ENCODE results near the gene SPART.

Gene SPART

GRCh38 chr13:36353001-36353400 is 6.8 kb upstream of the SPART start:
- no peaks in the 10 kb centered on the region for H3K9me3 ChIP-seq (ENCODE audit: insufficient read depth, low read depth, low read length)
- H3K36me3 ChIP-seq (ENCODE audit: insufficient read depth, low read depth, low read length), result no peaks in the 10 kb centered on the region
- no peak overlapping the region for H3K9ac ChIP-seq (ENCODE audit: low read depth, low read length)
- no peaks in the 10 kb centered on the region for H3K4me1 ChIP-seq (ENCODE audit: insufficient read depth, low read length)
- H3K27me3 ChIP-seq (ENCODE audit: insufficient read depth, low read length), result peaks cover 30% of the 10 kb centered on the region
- H3K27ac ChIP-seq (ENCODE audit: low read length), result no peak overlapping the region
- no peak overlapping the region for H3K4me3 ChIP-seq (ENCODE audit: low read length)

GRCh38 chr13:36352350-36352749 is 6.2 kb upstream of the SPART start:
- Histone ChIP-seq H3K9ac (ENCODE audit: low read depth, low read length) (no peak overlapping the region), H3K27ac (ENCODE audit: low read length) (no peak overlapping the region), H3K36me3 (ENCODE audit: insufficient read depth, low read depth, low read length) (no peaks in the 10 kb centered on the region), H3K27me3 (ENCODE audit: insufficient read depth, low read length) (peaks cover 25% of the 10 kb centered on the region), H3K9me3 (ENCODE audit: insufficient read depth, low read depth, low read length) (no peaks in the 10 kb centered on the region), H3K4me3 (ENCODE audit: low read length) (no peak overlapping the region), H3K4me1 (ENCODE audit: insufficient read depth, low read length) (no peaks in the 10 kb centered on the region)

- Histone ChIP-seq H3K9me3 (ENCODE audit: insufficient read depth, low read depth, low read length) (no peaks in the 10 kb centered on the region), H3K9ac (ENCODE audit: low read depth, low read length) (no peak overlapping the region), H3K27ac (ENCODE audit: low read length) (no peak overlapping the region), H3K27me3 (ENCODE audit: insufficient read depth, low read length) (peaks cover 20% of the 10 kb centered on the region), H3K36me3 (ENCODE audit: insufficient read depth, low read depth, low read length) (no peaks in the 10 kb centered on the region), H3K4me1 (ENCODE audit: insufficient read depth, low read length) (peaks cover 7% of the 10 kb centered on the region), H3K4me3 (ENCODE audit: low read length) (no peak overlapping the region)
Measured at GRCh38 chr13:36347531-36348210, 1.5 kb upstream of the SPART start.

- Histone ChIP-seq H3K4me3 (ENCODE audit: low read length) (peak overlapping the region; percentile 82), H3K27ac (ENCODE audit: low read length) (no peak overlapping the region), H3K9ac (ENCODE audit: low read depth, low read length) (peak overlapping the region; percentile 78), H3K9me3 (ENCODE audit: insufficient read depth, low read depth, low read length) (no peaks in the 10 kb centered on the region), H3K27me3 (ENCODE audit: insufficient read depth, low read length) (peaks cover 20% of the 10 kb centered on the region), H3K36me3 (ENCODE audit: insufficient read depth, low read depth, low read length) (no peaks in the 10 kb centered on the region), H3K4me1 (ENCODE audit: insufficient read depth, low read length) (peaks cover 11% of the 10 kb centered on the region)
Measured at GRCh38 chr13:36345438-36346221, 564 bp downstream of the SPART start.

GRCh38 chr13:36344886-36345437 is 1.2 kb downstream of the SPART start:
- Histone ChIP-seq H3K36me3 (ENCODE audit: insufficient read depth, low read depth, low read length) (no peaks in the 10 kb centered on the region), H3K27me3 (ENCODE audit: insufficient read depth, low read length) (peaks cover 20% of the 10 kb centered on the region), H3K9ac (ENCODE audit: low read depth, low read length) (peak overlapping the region; percentile 78), H3K4me1 (ENCODE audit: insufficient read depth, low read length) (peaks cover 11% of the 10 kb centered on the region), H3K9me3 (ENCODE audit: insufficient read depth, low read depth, low read length) (no peaks in the 10 kb centered on the region), H3K27ac (ENCODE audit: low read length) (no peak overlapping the region), H3K4me3 (ENCODE audit: low read length) (peak overlapping the region; percentile 82)

GRCh38 chr13:36344173-36344572 is 2.0 kb downstream of the SPART start:
- H3K27ac ChIP-seq (ENCODE audit: low read length), result no peak overlapping the region
- no peaks in the 10 kb centered on the region for H3K9me3 ChIP-seq (ENCODE audit: insufficient read depth, low read depth, low read length)
- no peaks in the 10 kb centered on the region for H3K36me3 ChIP-seq (ENCODE audit: insufficient read depth, low read depth, low read length)
- no peak overlapping the region for H3K9ac ChIP-seq (ENCODE audit: low read depth, low read length)
- H3K27me3 ChIP-seq (ENCODE audit: insufficient read depth, low read length), result peaks cover 20% of the 10 kb centered on the region
- peaks cover 11% of the 10 kb centered on the region for H3K4me1 ChIP-seq (ENCODE audit: insufficient read depth, low read length)
- H3K4me3 ChIP-seq (ENCODE audit: low read length), result peak overlapping the region; percentile 82; the same call in 1 of the 2 replicates

GRCh38 chr13:36343766-36344165 is 2.4 kb downstream of the SPART start:
- H3K36me3 ChIP-seq (ENCODE audit: insufficient read depth, low read depth, low read length), result no peaks in the 10 kb centered on the region
- no peak overlapping the region for H3K27ac ChIP-seq (ENCODE audit: low read length)
- no peak overlapping the region for H3K9ac ChIP-seq (ENCODE audit: low read depth, low read length)
- peaks cover 14% of the 10 kb centered on the region for H3K4me1 ChIP-seq (ENCODE audit: insufficient read depth, low read length)
- H3K27me3 ChIP-seq (ENCODE audit: insufficient read depth, low read length), result peaks cover 20% of the 10 kb centered on the region
- H3K4me3 ChIP-seq (ENCODE audit: low read length), result peak overlapping the region; percentile 82; the same call in 1 of the 2 replicates
- H3K9me3 ChIP-seq (ENCODE audit: insufficient read depth, low read depth, low read length), result no peaks in the 10 kb centered on the region

- peaks cover 20% of the 10 kb centered on the region for H3K27me3 ChIP-seq (ENCODE audit: insufficient read depth, low read length)
Measured at GRCh38 chr13:36342715-36343114, 3.5 kb downstream of the SPART start.

GRCh38 chr13:36341718-36342117 is 4.5 kb downstream of the SPART start:
- Histone ChIP-seq H3K27me3 (ENCODE audit: insufficient read depth, low read length) (peaks cover 20% of the 10 kb centered on the region), H3K4me1 (ENCODE audit: insufficient read depth, low read length) (peaks cover 21% of the 10 kb centered on the region), H3K9ac (ENCODE audit: low read depth, low read length) (no peak overlapping the region), H3K36me3 (ENCODE audit: insufficient read depth, low read depth, low read length) (no peaks in the 10 kb centered on the region), H3K9me3 (ENCODE audit: insufficient read depth, low read depth, low read length) (no peaks in the 10 kb centered on the region), H3K4me3 (ENCODE audit: low read length) (no peak overlapping the region), H3K27ac (ENCODE audit: low read length) (no peak overlapping the region)

More at GRCh38 chr13:36342715-36343114, 3.5 kb downstream of the SPART start:
- no peak overlapping the region for H3K4me3 ChIP-seq (ENCODE audit: low read length)
- no peak overlapping the region for H3K27ac ChIP-seq (ENCODE audit: low read length)
- H3K9me3 ChIP-seq (ENCODE audit: insufficient read depth, low read depth, low read length), result no peaks in the 10 kb centered on the region
- peaks cover 21% of the 10 kb centered on the region for H3K4me1 ChIP-seq (ENCODE audit: insufficient read depth, low read length)
- no peaks in the 10 kb centered on the region for H3K36me3 ChIP-seq (ENCODE audit: insufficient read depth, low read depth, low read length)
- no peak overlapping the region for H3K9ac ChIP-seq (ENCODE audit: low read depth, low read length)

- Histone ChIP-seq H3K36me3 (ENCODE audit: insufficient read depth, low read depth, low read length) (no peaks in the 10 kb centered on the region; the same call in 1 of the 2 replicates), H3K4me1 (ENCODE audit: insufficient read depth, low read length) (peaks cover 21% of the 10 kb centered on the region)
Measured at GRCh38 chr13:36339600-36340155, 6.5 kb downstream of the SPART start.

GRCh38 chr13:36337938-36338641 is 8.1 kb downstream of the SPART start:
- Histone ChIP-seq H3K4me3 (ENCODE audit: low read length) (no peak overlapping the region), H3K9ac (ENCODE audit: low read depth, low read length) (no peak overlapping the region), H3K27ac (ENCODE audit: low read length) (no peak overlapping the region), H3K9me3 (ENCODE audit: insufficient read depth, low read depth, low read length) (no peaks in the 10 kb centered on the region), H3K4me1 (ENCODE audit: insufficient read depth, low read length) (peaks cover 17% of the 10 kb centered on the region), H3K27me3 (ENCODE audit: insufficient read depth, low read length) (no peaks in the 10 kb centered on the region), H3K36me3 (ENCODE audit: insufficient read depth, low read depth, low read length) (no peaks in the 10 kb centered on the region; the same call in 1 of the 2 replicates)

More at GRCh38 chr13:36339600-36340155, 6.5 kb downstream of the SPART start:
- H3K27me3 ChIP-seq (ENCODE audit: insufficient read depth, low read length), result peaks cover 8% of the 10 kb centered on the region; the same call in 1 of the 2 replicates
- no peak overlapping the region for H3K27ac ChIP-seq (ENCODE audit: low read length)
- H3K9me3 ChIP-seq (ENCODE audit: insufficient read depth, low read depth, low read length), result no peaks in the 10 kb centered on the region
- no peak overlapping the region for H3K4me3 ChIP-seq (ENCODE audit: low read length)
- H3K9ac ChIP-seq (ENCODE audit: low read depth, low read length), result no peak overlapping the region
